Measurements from ENCODE around the gene WDR20.
"Not testable (repeated sequence)": the region's sequence is repeated elsewhere in the genome, so short reads cannot be mapped to it uniquely, and the experiment has no call there.

WDR20 gene

GRCh38 chr14:102134021-102134420 is 5.7 kb upstream of the WDR20 start:
- not testable (repeated sequence) for DNase-seq

DNA sequence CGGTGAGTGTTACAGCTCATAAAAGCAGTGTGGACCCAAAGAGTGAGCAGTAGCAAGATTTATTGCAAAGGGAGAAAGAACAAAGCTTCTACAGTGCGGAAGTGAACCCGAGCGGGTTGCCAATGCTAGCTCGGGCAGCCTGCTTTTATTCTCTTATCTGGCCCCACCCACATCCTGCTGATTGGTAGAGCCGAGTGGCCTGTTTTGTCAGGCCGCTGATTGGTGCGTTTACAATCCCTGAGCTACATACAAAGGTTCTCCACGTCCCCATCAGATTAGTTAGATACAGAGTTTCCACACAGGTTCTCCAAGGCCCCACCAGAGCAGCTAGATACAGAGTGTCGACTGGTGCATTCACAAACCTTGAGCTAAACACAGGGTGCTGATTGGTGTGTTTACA is 5.0 kb upstream of the WDR20 start:
- not testable (repeated sequence) for DNase-seq

- not testable (repeated sequence) for DNase-seq
These were observed 4.2 kb upstream of the WDR20 start for GRCh38 chr14:102135456-102135855.

DNA sequence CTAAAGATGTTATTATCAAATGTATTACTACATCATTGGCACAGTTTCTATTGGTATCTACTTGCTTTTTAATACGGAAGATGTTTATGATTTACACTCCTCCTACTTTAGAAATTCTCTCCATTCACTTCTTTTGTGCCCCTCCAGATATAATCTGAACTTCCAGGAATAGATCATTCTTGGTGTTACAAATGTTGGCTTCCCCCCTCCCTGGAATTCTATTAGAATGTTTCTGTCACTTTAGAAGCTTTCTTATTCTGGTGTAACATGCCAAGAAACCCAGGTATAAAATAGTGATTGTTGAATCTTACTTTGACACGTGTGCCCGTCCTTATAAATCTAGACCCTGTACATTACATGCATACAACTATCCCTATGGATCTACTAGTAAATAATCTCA is 1.2 kb upstream of the WDR20 start:
- no peak for DNase-seq

DNA sequence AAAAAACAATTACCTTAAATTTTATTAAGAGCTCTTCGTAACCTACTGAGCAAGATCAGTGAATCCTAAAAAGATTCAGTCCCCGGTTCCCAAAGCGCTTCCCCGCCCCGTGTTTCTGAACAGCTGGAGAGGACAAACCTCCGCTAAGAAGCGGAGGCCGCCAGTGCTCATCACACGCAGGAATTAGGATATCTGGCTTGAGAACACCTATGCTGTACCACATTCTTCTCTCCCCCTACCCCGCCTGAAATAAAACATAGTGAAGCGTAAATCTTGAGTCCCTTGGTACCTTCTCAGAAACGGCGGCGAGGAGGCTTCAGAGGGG is 774 bp upstream of the WDR20 start:
- DNase-seq: no peak

GRCh38 chr14:102140027-102140749 is 491 bp downstream of the WDR20 start:
- peak; percentile 10 to 49 for DNase-seq

- DNase-seq: no peak
These were observed 1.1 kb downstream of the WDR20 start for GRCh38 chr14:102140750-102141145.

DNA sequence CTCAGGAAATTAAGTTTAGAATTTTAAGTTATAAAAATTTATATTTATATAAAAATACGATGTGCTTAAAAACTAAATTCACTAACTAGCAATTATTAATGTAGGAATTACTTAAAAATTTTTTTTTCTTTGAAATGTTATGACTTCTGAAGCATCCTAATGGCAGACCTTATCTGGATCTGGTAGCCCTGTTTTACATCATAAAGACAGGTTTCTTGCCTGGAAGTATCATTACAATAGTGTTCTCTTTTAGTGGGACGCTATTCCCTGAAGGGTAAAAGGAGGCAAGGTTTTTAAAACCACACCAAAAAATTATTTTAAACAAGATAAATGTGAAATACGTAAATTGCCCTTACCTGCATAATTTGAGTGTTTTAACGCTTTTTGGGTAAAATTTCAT is 2.1 kb downstream of the WDR20 start:
- no peak for DNase-seq

- DNase-seq: no peak
These were observed 5.2 kb downstream of the WDR20 start for GRCh38 chr14:102144914-102145313.

DNA sequence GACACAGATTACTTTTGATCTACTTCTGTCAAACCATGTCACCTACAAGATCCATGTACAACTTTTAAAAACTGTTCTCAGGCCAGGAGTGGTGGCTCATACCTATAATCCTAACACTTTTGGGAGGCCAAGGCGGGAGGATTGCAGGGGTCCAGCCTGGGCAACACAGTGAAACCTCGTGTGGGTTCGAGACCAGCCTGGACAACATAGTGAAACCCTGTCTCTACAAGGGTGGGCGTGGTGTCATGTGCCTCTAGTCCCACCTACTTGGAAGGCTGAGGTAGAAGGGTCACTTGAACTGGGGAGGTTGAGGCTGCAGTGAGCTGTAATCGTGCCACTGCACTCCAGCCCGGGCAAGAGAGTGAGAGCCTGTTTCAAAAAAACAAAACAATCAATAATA is 5.7 kb downstream of the WDR20 start:
- no peak for DNase-seq

GRCh38 chr14:102146423-102146822 is 6.7 kb downstream of the WDR20 start:
- no peak for DNase-seq

DNA sequence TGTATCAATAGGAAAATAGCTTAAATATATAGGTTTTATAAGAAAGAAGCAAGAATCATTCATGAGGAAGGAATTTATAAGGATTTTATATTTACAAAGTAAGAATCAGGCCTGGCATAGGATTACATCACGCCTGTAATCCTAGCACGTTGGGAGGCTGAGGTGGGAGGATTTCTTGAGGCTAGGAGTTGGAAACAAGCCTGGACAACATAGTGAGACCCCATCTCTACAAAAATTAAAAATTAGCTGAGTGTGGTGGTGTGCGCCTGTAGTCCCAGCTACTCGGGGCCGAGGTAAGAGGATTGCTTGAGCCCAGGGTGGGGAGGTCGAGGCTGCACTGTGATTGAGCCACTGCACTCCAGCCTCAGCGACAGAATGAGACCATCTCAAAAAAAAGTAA is 10.4 kb downstream of the WDR20 start:
- DNase-seq: no peak

- DNase-seq: no peak
These were observed 11.0 kb downstream of the WDR20 start for GRCh38 chr14:102150744-102151143.

- DNase-seq: not testable (repeated sequence)
These were observed 11.7 kb downstream of the WDR20 start for GRCh38 chr14:102151411-102151810.

DNA sequence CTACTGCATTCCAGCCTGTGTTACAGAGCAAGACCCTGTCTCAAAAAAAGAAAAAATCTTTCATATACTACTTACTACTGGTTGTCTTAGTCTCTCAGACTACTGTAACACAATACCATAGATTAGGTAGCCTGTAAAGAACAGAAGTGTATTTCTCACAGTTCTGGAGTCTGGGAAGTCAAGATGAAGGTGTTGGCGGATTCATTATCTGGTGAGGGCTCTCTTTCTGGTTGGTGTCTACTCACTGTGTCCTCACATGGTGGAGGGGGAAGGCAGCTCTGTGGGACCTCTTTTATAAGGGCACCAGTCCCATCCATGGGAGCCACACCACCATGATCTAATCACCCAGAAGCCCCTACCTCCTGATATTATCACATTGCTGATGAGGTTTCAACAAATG is 14.4 kb downstream of the WDR20 start:
- DNase-seq: no peak

DNA sequence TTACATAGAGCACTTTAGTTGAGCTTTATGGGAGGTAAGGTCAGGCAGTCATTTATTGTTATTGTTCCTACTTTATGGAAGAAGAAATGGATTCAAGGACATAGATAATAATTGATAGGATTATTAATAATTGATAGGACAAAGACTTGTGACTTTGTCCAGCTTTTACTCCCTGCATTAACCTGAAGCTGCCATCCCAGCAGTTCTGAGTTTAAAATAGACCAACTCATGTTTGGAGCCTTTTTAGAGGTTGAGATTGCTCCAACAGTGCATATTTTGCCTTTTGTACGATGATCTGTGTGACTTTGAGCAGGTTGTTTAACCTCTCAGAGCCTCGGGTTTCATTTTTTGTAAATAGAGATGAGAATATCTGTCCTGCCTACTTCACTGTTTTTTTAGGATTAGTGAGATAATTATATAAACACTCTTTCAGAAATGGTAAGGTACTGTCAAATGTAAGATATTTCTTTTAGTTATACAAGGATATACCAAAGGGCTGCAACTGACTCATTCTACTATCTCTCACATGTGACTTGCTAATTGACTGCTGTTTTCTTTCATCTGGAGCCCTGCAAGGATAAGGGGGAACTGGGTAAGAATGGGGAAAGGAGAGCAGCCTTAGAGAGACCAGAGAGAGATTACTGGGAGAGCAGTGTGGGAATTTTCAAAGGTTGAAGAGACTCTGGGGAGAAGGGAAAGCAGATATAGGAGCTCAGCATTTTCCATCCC is 15.3 kb downstream of the WDR20 start:
- no peak for DNase-seq

DNA sequence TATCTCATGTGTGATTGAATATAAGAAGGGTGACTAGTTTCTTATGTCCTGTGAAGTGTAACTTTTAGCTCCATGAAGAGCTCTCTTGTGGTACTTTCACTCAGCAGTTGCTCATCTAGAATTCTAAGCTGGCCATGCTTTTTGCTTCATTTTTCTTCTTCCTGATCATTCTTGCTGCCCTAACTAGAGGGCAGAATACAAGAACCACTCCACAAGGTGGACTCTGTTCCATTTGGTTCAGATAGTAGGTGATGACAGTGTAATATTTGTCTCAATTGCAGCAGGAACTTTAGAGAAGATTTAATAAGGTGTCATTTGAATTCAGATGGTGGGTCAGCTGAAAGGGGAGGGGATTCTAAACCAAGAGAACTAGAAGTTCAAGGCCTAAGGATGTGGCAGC is 17.6 kb downstream of the WDR20 start:
- DNase-seq: no peak

- no peak for DNase-seq
These were observed 19.1 kb downstream of the WDR20 start for GRCh38 chr14:102158797-102159196.

- no peak for DNase-seq
These were observed 20.1 kb downstream of the WDR20 start for GRCh38 chr14:102159841-102160240.

- no peak for DNase-seq
These were observed 22.8 kb downstream of the WDR20 start for GRCh38 chr14:102162487-102162886.

GRCh38 chr14:102164241-102164641 is 24.5 kb downstream of the WDR20 start:
- DNase-seq: peak; percentile 63 to 64

- DNase-seq: no peak
These were observed 25.3 kb downstream of the WDR20 start for GRCh38 chr14:102164965-102165364.

DNA sequence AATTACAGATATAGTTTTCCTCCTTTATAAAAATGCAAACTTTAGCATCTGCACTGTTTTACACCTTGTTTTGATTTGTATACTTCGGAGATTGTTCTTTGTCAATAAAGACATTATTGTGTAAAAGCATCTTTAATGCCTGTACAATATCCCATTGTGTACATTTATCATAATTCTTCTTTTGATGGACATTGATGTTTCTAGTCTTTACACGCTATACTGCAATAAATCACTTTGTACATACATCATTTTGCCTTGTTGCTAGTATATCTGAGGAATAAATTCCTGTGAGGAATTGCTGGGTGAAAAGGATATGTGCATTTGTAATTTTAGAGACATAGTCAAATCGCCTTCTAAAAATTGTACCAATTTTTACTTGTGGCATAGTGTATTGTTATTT is 30.4 kb downstream of the WDR20 start:
- no peak for DNase-seq

DNA sequence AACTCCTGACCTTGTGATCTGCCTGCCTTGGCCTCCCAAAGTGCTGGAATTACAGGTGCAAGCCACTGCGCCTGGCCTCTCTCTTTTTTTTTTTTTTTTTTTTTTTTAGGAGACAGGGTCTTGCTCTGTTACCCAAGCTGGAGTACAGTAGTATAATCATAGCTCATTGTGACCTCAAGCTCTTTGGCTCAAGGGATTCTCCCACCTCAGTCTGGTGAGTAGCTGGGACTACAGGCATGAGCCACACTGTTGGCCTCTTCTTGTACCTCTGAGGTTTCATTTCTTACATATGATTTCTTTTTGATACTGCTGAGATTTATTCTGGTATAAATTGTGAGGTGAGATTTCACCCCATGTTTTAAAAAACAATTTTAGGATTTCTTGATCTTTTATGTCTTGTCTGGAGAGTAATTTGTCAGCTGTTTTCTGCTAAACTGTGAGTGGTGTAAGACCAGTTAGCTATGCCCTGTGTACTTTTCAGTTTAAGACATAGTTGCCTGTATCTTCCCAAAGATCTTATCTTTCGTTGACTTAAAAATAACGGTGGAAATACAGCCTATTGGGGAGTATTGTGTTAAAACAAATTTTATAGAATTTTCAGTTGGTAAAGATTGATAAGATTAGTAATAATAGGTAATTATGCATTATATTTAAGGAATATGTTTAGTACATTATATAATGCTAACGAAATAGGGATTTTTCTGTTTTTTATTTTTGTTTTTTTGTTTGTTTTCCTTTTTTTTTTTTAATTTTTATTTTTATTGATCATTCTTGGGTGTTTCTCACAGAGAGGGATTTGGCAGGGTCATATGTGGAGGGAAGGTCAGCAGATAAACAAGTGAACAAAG is 31.7 kb downstream of the WDR20 start:
- no peak for DNase-seq
